GM12865 (cell line): ENCODE data around the gene OVCH1.

Experiments
- DNase-seq: peaks from one replicate; pipeline ENCODE4 v3.0.0; 2010; ENCODE audit warnings: low read depth
- H3K4me3 ChIP-seq: 2 replicates; pipeline ENCODE4 v1.5.1; 2011; ENCODE audit warnings: mild to moderate bottlenecking, low read depth, low read length, control low read depth
- TF ChIP-seq, protein P1 (sequence below): IDR thresholded peaks from 2 replicates; pipeline ENCODE4 v1.5.1; 2011; ENCODE audit warnings: low read length, control low read depth, low read depth, inconsistent platforms; ENCODE audit not compliant: insufficient read depth; ENCODE audit errors: missing control alignments

The OVCH1 gene

DNA sequence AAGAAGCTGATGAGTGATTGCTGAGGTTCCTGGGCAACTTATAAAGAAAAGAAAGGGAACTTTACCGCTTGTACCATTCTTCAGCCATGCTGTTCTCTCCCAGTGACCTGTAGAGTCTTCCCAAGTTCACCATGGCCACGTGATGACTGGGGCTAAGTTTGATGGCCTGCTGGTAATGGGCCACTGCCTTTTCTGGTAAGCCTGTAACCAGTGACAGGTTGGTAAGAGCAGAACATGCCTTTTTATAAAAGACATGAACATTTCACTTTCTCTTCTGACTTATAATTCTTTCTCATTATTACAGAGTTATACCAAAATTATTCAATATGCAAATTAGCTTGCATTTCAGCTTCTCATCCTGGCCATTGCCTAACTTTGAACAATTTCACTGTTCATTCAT, 20.9 kb upstream of the OVCH1 start:
- TF ChIP-seq, protein P1, sequence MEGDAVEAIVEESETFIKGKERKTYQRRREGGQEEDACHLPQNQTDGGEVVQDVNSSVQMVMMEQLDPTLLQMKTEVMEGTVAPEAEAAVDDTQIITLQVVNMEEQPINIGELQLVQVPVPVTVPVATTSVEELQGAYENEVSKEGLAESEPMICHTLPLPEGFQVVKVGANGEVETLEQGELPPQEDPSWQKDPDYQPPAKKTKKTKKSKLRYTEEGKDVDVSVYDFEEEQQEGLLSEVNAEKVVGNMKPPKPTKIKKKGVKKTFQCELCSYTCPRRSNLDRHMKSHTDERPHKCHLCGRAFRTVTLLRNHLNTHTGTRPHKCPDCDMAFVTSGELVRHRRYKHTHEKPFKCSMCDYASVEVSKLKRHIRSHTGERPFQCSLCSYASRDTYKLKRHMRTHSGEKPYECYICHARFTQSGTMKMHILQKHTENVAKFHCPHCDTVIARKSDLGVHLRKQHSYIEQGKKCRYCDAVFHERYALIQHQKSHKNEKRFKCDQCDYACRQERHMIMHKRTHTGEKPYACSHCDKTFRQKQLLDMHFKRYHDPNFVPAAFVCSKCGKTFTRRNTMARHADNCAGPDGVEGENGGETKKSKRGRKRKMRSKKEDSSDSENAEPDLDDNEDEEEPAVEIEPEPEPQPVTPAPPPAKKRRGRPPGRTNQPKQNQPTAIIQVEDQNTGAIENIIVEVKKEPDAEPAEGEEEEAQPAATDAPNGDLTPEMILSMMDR, result no peak
- no peak overlapping the region for H3K4me3 ChIP-seq
- DNase-seq, result peak; percentile 6

GRCh38 chr12:29517264-29517663, 19.8 kb upstream of the OVCH1 start:
- no peak overlapping the region for H3K4me3 ChIP-seq
- DNase-seq, result peak; percentile 7
- TF ChIP-seq, protein P1, result peak; percentile 3

DNA sequence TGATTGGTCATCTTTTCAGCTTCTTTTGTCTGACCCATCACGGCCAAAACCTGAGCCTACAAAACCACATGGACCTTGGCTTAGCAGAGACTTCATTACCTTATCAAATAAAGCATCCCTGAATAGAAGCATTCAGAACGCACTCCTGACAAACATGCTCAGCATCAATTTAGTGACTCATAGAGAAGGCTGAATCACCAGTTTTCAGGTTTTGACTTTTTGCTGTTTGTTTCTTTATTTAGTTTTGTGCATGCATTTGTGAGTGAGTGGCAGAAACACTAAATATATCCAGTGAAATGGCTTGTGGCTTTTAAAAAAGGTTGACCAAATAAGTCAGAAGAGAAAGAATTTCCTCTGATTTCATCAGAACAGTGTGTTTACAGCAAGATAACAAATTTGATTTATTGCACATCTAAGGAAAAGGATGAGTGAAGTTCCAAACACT, 19.0 kb upstream of the OVCH1 start:
- no peak for DNase-seq
- TF ChIP-seq, protein P1, result no peak
- H3K4me3 ChIP-seq, result no peak overlapping the region

GRCh38 chr12:29510591-29511185, 13.2 kb upstream of the OVCH1 start:
- TF ChIP-seq, protein P1, result no peak
- DNase-seq, result no peak
- no peak overlapping the region for H3K4me3 ChIP-seq

DNA sequence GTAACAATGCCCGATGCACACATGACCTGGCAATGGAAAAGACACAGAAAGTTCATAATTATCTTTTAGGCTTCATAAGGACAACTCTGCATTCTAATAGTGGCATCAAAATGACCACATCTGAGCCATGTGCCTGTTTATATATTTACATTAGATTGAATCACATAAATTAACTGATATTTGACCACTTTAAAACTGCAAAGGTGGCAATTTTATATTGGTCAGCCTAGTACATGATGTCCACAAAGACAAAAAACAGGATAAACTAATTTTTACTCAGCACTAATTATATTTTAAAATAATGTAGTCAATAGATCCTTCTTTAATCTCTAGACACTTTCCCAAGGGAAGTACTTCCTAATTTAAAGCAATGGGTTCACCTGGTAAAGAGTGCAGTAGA, 12.0 kb upstream of the OVCH1 start:
- TF ChIP-seq, protein P1, result no peak
- DNase-seq, result no peak

GRCh38 chr12:29508949-29509348, 11.5 kb upstream of the OVCH1 start:
- no peak for DNase-seq
- TF ChIP-seq, protein P1, result no peak
- H3K4me3 ChIP-seq, result no peak overlapping the region

More for the DNA sequence above, 12.0 kb upstream of the OVCH1 start:
- no peak overlapping the region for H3K4me3 ChIP-seq

- H3K4me3 ChIP-seq, result no peak overlapping the region
- TF ChIP-seq, protein P1, result no peak
- no peak for DNase-seq
These were observed 7.6 kb upstream of the OVCH1 start for GRCh38 chr12:29505122-29505521.
